HL-60/S4 (cell line): ENCODE results near the gene CKMT2.

Experiments used
- in situ Hi-C: fragments of 300-500 bp; cut with MboI; formaldehyde crosslinking; loops from 2 replicates; pipeline ENCODE4 v1.14.3; 2022; ENCODE audit warnings: low sequenced_read_pairs

Gene CKMT2

GRCh38 chr5:81214848-81215247, 18.3 kb upstream of the CKMT2 start:
- in situ Hi-C loops = no loop called here

- in situ Hi-C loops = no loop called here
Observed at GRCh38 chr5:81216152-81216551, 17.0 kb upstream of the CKMT2 start.

GRCh38 chr5:81219389-81219788, 13.7 kb upstream of the CKMT2 start:
- in situ Hi-C loops = no loop called here

GRCh38 chr5:81222285-81222684, 10.8 kb upstream of the CKMT2 start:
- in situ Hi-C loops = no loop called here

GRCh38 chr5:81225463-81225862, 7.7 kb upstream of the CKMT2 start:
- in situ Hi-C loops = no loop called here

- in situ Hi-C loops = no loop called here
Observed at GRCh38 chr5:81226286-81226685, 6.8 kb upstream of the CKMT2 start.

GRCh38 chr5:81226949-81227348, 6.2 kb upstream of the CKMT2 start:
- in situ Hi-C loops = no loop called here

- in situ Hi-C loops = no loop called here
Observed at GRCh38 chr5:81228084-81228483, 5.0 kb upstream of the CKMT2 start.

GRCh38 chr5:81230416-81230815, 2.7 kb upstream of the CKMT2 start:
- in situ Hi-C loops = no loop called here

GRCh38 chr5:81232464-81233079, 550 bp upstream of the CKMT2 start:
- in situ Hi-C loops = no loop called here

GRCh38 chr5:81234299-81234698, 1.2 kb downstream of the CKMT2 start:
- in situ Hi-C loops = no loop called here

- in situ Hi-C loops = no loop called here
Observed at GRCh38 chr5:81234801-81235200, 1.7 kb downstream of the CKMT2 start.

- in situ Hi-C loops = no loop called here
Observed at GRCh38 chr5:81235287-81236072, 2.4 kb downstream of the CKMT2 start.

GRCh38 chr5:81238460-81238859, 5.3 kb downstream of the CKMT2 start:
- in situ Hi-C loops = no loop called here

- in situ Hi-C loops = no loop called here
Observed at GRCh38 chr5:81239613-81240012, 6.5 kb downstream of the CKMT2 start.

GRCh38 chr5:81241001-81241400, 7.9 kb downstream of the CKMT2 start:
- in situ Hi-C loops = no loop called here

- in situ Hi-C loops = no loop called here
Observed at GRCh38 chr5:81241961-81242648, 9.0 kb downstream of the CKMT2 start.

- in situ Hi-C loops = no loop called here
Observed at GRCh38 chr5:81242906-81243436, 9.8 kb downstream of the CKMT2 start.

- in situ Hi-C loops = no loop called here
Observed at GRCh38 chr5:81244451-81244850, 11.3 kb downstream of the CKMT2 start.

- in situ Hi-C loops = no loop called here
Observed at GRCh38 chr5:81245871-81246235, 12.7 kb downstream of the CKMT2 start.

GRCh38 chr5:81246697-81247096, 13.6 kb downstream of the CKMT2 start:
- in situ Hi-C loops = no loop called here

GRCh38 chr5:81247441-81247972, 14.4 kb downstream of the CKMT2 start:
- in situ Hi-C loops = no loop called here
